DND-41 (cell line): Measurements from ENCODE around the gene HTT.

Source experiments
- EZH2 ChIP-seq: IDR thresholded peaks from 3 replicates; pipeline ENCODE4 v1.6.1; 2012; ENCODE audit warnings: borderline replicate concordance, low read depth, mild to moderate bottlenecking, moderate library complexity, low read length, inconsistent platforms; ENCODE audit not compliant: severe bottlenecking
- TF ChIP-seq, protein P1 (sequence below): IDR thresholded peaks from 2 replicates; pipeline ENCODE4 v1.5.1; 2012; ENCODE audit warnings: borderline replicate concordance, low read length, moderate library complexity, mild to moderate bottlenecking; ENCODE audit not compliant: poor library complexity, severe bottlenecking; ENCODE audit errors: extremely low read depth

DNA sequence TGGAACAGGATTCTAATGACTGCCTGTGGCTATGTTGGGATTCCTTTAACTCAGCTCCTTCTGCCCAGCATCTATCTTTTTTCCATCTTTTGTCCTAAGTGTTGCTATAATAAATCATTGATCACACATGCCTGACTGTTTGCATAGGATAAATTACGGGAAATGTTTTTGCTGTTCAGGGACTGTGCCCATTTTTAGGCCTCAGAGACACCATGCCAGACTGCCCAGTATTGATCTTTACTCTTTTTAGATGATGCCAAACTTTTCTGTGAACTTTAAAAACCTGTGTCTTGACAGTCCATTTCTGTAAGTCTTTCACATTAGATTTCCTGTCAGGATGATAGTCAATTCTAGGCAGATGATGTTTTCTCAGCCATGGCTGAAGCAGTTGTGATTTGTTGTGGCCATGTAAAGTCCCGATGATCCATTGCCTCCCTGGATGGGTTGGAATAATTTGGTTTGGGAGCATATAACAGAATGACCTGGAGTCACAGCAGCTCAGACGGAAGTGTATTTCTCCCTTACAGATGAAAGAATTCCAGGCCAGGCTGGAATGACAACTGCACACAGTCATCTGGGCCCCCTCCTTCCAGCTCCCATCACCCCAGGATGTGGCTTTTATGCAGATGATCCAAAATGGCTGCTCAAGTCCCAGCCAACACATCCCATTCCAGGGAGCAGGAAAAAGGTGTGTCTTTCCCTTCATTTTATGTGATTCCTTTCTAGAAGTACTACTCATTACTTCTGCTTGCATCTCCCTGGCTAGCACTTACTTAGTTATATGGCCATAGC lies 3.6 kb upstream of the HTT start:
- TF ChIP-seq, protein P1, sequence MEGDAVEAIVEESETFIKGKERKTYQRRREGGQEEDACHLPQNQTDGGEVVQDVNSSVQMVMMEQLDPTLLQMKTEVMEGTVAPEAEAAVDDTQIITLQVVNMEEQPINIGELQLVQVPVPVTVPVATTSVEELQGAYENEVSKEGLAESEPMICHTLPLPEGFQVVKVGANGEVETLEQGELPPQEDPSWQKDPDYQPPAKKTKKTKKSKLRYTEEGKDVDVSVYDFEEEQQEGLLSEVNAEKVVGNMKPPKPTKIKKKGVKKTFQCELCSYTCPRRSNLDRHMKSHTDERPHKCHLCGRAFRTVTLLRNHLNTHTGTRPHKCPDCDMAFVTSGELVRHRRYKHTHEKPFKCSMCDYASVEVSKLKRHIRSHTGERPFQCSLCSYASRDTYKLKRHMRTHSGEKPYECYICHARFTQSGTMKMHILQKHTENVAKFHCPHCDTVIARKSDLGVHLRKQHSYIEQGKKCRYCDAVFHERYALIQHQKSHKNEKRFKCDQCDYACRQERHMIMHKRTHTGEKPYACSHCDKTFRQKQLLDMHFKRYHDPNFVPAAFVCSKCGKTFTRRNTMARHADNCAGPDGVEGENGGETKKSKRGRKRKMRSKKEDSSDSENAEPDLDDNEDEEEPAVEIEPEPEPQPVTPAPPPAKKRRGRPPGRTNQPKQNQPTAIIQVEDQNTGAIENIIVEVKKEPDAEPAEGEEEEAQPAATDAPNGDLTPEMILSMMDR, result no peak
- no peak for TF ChIP-seq EZH2
